SKM-1 treated with dmso at 0.1 percent for 144 hours (cell line): ENCODE measurements around the gene PCYT2.

ENCODE experiments used
- DNase-seq: peaks from one replicate; lab custom pipeline; 2025; ENCODE audit not compliant: unreplicated experiment; lab: John Stamatoyannopoulos, UW

The PCYT2 gene

GRCh38 chr17:81858967-81859905, 52.0 kb downstream of the PCYT2 start:
- no peak for DNase-seq

GRCh38 chr17:81858170-81858966, 52.8 kb downstream of the PCYT2 start:
- no peak for DNase-seq

GRCh38 chr17:81854974-81855774, 56.0 kb downstream of the PCYT2 start:
- DNase-seq = no peak

- no peak for DNase-seq
Observed at GRCh38 chr17:81852237-81852636, 59.0 kb downstream of the PCYT2 start.

GRCh38 chr17:81851423-81851822, 59.8 kb downstream of the PCYT2 start:
- DNase-seq = no peak
